ENCODE results near the gene EDC4. TPM values are rescaled to one million over a fixed set of nuclear protein-coding genes. Genes with fewer than 3 reads are reported as not detected.
A peak's percentile ranks its signal among the peaks of the same experiment; 100 is the strongest.

Gene EDC4
- total and polyA plus RNA-seq, 9 of the 15 experiments (the other 6 are each of a cell fraction or from before 2014, with no cell fraction given), result 1.1 to 131 (median 74.0) TPM

GRCh38 chr16:67846320-67847063 lies 26.4 kb upstream of the EDC4 start, which contains the start of gene NUTF2 (continued):
- TF ChIP-seq ID3 (CRISPR knock-in tag; IDR thresholded peaks at IDR 0.05), result no peak
- no peak for TF ChIP-seq ID3 (tag; IDR thresholded peaks at IDR 0.05)
- TF ChIP-seq SMAD1 (IDR thresholded peaks at IDR 0.05; ENCODE audit: low read depth, low read length, partially characterized antibody), result peak; percentile 16
- TF ChIP-seq HNRNPLL (IDR thresholded peaks at IDR 0.05; ENCODE audit: low read depth, low read length, poor library complexity, severe bottlenecking), result no peak
- TF ChIP-seq DPF2 (IDR thresholded peaks at IDR 0.05), result no peak
- 0 out of 2 replicates have a peak, but pooled peaks have one; percentile 74 for TF ChIP-seq ZNF197 (CRISPR knock-in tag; IDR thresholded peaks at IDR 0.05; ENCODE audit: low read depth)
- TF ChIP-seq KLF1 (tag; IDR thresholded peaks at IDR 0.05), result peak; percentile 48; the same call in 1 of the 2 replicates
- no peak for TF ChIP-seq ZFP30 (CRISPR knock-in tag; IDR thresholded peaks at IDR 0.05; ENCODE audit: borderline replicate concordance)
- no peak; the same call in none of the 2 replicates for TF ChIP-seq ZNF511 (CRISPR knock-in tag; IDR thresholded peaks at IDR 0.05)
- no peak; the same call in 1 of the 2 replicates for TF ChIP-seq MYC (IDR thresholded peaks at IDR 0.05; ENCODE audit: low read depth, low read length)
- TF ChIP-seq MYC (CRISPR knock-in tag; IDR thresholded peaks at IDR 0.05; ENCODE audit: borderline replicate concordance, low read depth), result peak; percentile 38; the same call in 1 of the 2 replicates
- peak; percentile 37 to 83 (median 68) for TF ChIP-seq YY1 (IDR thresholded peaks at IDR 0.05; ENCODE audit: borderline replicate concordance in 1 of 3, control insufficient read depth in 1 of 3, extremely low read depth in 1 of 3, insufficient read depth in 3 of 3, insufficient read length in 1 of 3, insufficient replicate concordance in 2 of 3, low read depth in 1 of 3, low read length in 2 of 3)
- TF ChIP-seq SRF (CRISPR knock-in tag; IDR thresholded peaks at IDR 0.05), result peak in 1 of 2 experiments; percentile 89; a peak in 1 of 4 replicates
- TF ChIP-seq HCFC1 (IDR thresholded peaks at IDR 0.05; ENCODE audit: low read depth, low read length), result peak; percentile 98
- TF ChIP-seq RAD51 (IDR thresholded peaks at IDR 0.05; ENCODE audit: borderline replicate concordance, low read depth), result no peak
- TF ChIP-seq ZBTB17 (CRISPR knock-in tag; IDR thresholded peaks at IDR 0.05), result peak; percentile 24; the same call in 1 of the 2 replicates
- peak; percentile 71 for TF ChIP-seq ELF1 (tag; IDR thresholded peaks at IDR 0.05)
- TF ChIP-seq CHD4 (IDR thresholded peaks at IDR 0.05; ENCODE audit: insufficient read depth, insufficient replicate concordance, low read depth, low read length, poor library complexity, severe bottlenecking), result peak; percentile 50
- TF ChIP-seq ZNF3 (CRISPR knock-in tag; IDR thresholded peaks at IDR 0.05), result no peak
- no peak for TF ChIP-seq HEY1 (CRISPR knock-in tag; IDR thresholded peaks at IDR 0.05; ENCODE audit: borderline replicate concordance)
- no peak; the same call in 1 of the 2 replicates for TF ChIP-seq PKNOX1 (IDR thresholded peaks at IDR 0.05)
